ENCODE results near the gene SMG6. TPM values are rescaled to one million over a fixed set of nuclear protein-coding genes. Genes with fewer than 3 reads are reported as not detected.

Gene SMG6
- total and polyA plus RNA-seq, 2 of the 13 experiments (the other 11 are each of a cell fraction or from before 2014, with no cell fraction given), result 4.6 to 14.6 TPM

DNA sequence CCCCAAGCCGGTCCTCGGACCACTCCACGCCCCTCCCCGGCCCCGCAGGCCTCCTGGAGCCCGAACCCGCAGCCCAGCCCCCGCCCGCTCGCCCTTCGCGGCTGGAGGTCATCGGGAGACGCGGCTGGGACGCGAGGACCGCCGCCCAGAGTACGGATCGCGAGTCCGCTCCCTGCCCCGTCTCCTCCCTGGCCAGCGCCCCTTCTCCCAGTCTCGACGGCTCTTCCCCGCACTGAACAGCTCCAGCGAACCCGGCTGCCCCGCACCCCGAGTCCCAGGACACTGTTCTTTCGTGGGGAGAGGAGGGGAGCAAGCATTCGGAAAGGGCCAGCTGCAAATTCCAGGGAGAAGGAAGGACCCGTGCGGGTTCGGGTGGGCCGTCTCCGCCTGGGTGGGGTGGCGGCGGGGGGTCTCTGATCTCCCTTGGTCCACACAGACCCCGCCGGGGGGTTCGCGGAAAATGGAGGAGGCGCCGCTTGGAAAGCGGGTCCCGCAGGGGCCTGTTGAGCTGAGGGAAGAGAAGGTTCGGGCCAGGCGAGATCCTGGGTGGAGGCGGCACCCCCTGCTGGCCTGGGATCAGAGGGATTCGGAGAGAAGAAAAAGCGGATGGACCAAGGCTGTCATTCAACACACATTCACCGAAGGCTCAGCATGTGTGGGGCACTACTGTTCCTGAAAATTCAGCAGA lies 277.8 kb downstream of the SMG6 start:
- in situ Hi-C loops (cut with HindIII; ENCODE audit: extremely low pct_ligation_motif_present, low pct_unique_long_range_greater_than_20kb), result loop anchor here (5.0 to 25.0 kb wide), 2 partner anchors 118 to 313 kb away; partner anchors contain the start of genes TLCD2 and WDR81
- no TSS peak for BruUV-seq (replicated peaks)
- peaks cover 9 to 54% of the 10 kb centered on the region in 2 experiments for H3K27me3 ChIP-seq (ENCODE audit: control insufficient read depth in 1 of 2, insufficient read depth in 2 of 2, low read length in 2 of 2)
- peak; percentile 29; the same call in 1 of the 2 replicates for TF ChIP-seq IKZF5 (CRISPR knock-in tag; IDR thresholded peaks at IDR 0.05)
- TF ChIP-seq ZNF205 (CRISPR knock-in tag; IDR thresholded peaks at IDR 0.05), result 0 out of 2 replicates have a peak, but pooled peaks have one; percentile 30
- TF ChIP-seq, protein P1, sequence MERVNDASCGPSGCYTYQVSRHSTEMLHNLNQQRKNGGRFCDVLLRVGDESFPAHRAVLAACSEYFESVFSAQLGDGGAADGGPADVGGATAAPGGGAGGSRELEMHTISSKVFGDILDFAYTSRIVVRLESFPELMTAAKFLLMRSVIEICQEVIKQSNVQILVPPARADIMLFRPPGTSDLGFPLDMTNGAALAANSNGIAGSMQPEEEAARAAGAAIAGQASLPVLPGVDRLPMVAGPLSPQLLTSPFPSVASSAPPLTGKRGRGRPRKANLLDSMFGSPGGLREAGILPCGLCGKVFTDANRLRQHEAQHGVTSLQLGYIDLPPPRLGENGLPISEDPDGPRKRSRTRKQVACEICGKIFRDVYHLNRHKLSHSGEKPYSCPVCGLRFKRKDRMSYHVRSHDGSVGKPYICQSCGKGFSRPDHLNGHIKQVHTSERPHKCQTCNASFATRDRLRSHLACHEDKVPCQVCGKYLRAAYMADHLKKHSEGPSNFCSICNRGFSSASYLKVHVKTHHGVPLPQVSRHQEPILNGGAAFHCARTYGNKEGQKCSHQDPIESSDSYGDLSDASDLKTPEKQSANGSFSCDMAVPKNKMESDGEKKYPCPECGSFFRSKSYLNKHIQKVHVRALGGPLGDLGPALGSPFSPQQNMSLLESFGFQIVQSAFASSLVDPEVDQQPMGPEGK (CRISPR knock-in tag; IDR thresholded peaks at IDR 0.05), result 0 out of 2 replicates have a peak, but pooled peaks have one; percentile 15
- TF ChIP-seq RAD21 (CRISPR knock-in tag; IDR thresholded peaks at IDR 0.05), result peak; percentile 88
- TF ChIP-seq KDM5B (CRISPR knock-in tag; IDR thresholded peaks at IDR 0.05; ENCODE audit: borderline replicate concordance), result peak; percentile 1; the same call in 1 of the 2 replicates
- TF ChIP-seq, protein P2, sequence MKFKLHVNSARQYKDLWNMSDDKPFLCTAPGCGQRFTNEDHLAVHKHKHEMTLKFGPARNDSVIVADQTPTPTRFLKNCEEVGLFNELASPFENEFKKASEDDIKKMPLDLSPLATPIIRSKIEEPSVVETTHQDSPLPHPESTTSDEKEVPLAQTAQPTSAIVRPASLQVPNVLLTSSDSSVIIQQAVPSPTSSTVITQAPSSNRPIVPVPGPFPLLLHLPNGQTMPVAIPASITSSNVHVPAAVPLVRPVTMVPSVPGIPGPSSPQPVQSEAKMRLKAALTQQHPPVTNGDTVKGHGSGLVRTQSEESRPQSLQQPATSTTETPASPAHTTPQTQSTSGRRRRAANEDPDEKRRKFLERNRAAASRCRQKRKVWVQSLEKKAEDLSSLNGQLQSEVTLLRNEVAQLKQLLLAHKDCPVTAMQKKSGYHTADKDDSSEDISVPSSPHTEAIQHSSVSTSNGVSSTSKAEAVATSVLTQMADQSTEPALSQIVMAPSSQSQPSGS (CRISPR knock-in tag; IDR thresholded peaks at IDR 0.05), result no peak
- TF ChIP-seq, protein P3, sequence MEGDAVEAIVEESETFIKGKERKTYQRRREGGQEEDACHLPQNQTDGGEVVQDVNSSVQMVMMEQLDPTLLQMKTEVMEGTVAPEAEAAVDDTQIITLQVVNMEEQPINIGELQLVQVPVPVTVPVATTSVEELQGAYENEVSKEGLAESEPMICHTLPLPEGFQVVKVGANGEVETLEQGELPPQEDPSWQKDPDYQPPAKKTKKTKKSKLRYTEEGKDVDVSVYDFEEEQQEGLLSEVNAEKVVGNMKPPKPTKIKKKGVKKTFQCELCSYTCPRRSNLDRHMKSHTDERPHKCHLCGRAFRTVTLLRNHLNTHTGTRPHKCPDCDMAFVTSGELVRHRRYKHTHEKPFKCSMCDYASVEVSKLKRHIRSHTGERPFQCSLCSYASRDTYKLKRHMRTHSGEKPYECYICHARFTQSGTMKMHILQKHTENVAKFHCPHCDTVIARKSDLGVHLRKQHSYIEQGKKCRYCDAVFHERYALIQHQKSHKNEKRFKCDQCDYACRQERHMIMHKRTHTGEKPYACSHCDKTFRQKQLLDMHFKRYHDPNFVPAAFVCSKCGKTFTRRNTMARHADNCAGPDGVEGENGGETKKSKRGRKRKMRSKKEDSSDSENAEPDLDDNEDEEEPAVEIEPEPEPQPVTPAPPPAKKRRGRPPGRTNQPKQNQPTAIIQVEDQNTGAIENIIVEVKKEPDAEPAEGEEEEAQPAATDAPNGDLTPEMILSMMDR (CRISPR knock-in tag; IDR thresholded peaks at IDR 0.05), result peak; percentile 89
- TF ChIP-seq MED1 (CRISPR knock-in tag; IDR thresholded peaks at IDR 0.05), result 0 out of 2 replicates have a peak, but pooled peaks have one; percentile 18
- TF ChIP-seq SAP130 (CRISPR knock-in tag; IDR thresholded peaks at IDR 0.05; ENCODE audit: low read depth), result peak; percentile 43
- TF ChIP-seq ZNF556 (CRISPR knock-in tag; IDR thresholded peaks at IDR 0.05; ENCODE audit: borderline replicate concordance), result no peak
- TF ChIP-seq, protein P4, sequence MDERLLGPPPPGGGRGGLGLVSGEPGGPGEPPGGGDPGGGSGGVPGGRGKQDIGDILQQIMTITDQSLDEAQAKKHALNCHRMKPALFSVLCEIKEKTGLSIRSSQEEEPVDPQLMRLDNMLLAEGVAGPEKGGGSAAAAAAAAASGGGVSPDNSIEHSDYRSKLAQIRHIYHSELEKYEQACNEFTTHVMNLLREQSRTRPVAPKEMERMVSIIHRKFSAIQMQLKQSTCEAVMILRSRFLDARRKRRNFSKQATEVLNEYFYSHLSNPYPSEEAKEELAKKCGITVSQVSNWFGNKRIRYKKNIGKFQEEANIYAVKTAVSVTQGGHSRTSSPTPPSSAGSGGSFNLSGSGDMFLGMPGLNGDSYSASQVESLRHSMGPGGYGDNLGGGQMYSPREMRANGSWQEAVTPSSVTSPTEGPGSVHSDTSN (CRISPR knock-in tag; IDR thresholded peaks at IDR 0.05), result 0 out of 2 replicates have a peak, but pooled peaks have one; percentile 30
- 0 out of 2 replicates have a peak, but pooled peaks have one; percentile 30 for TF ChIP-seq TSC22D2 (CRISPR knock-in tag; IDR thresholded peaks at IDR 0.05; ENCODE audit: borderline replicate concordance)
- peak; percentile 58; the same call in 1 of the 2 replicates for TF ChIP-seq ZFY (CRISPR knock-in tag; IDR thresholded peaks at IDR 0.05)

More for the DNA sequence above, 277.8 kb downstream of the SMG6 start:
- FAIRE-seq, result peak; percentile 83
- Histone ChIP-seq H3K36me3 (replicated peaks in 1 of 2; ENCODE audit: control insufficient read depth in 1 of 2, insufficient read depth in 2 of 2, low read length in 2 of 2) (no peaks in the 10 kb centered on the region), H3K9me3 (ENCODE audit: low read length) (no peaks in the 10 kb centered on the region), H3K4me1 (ENCODE audit: insufficient read depth, low read length) (peaks cover 35% of the 10 kb centered on the region), H2AFZ (ENCODE audit: low read length) (no peak overlapping the region), H3K79me2 (ENCODE audit: insufficient read depth, low read length) (peaks cover 2% of the 10 kb centered on the region), H3K27ac (ENCODE audit: extremely low read length, insufficient read depth, low read length) (no peak overlapping the region), H4K20me1 (ENCODE audit: insufficient read depth, low read length) (peaks cover 2% of the 10 kb centered on the region; the same call in 1 of the 2 replicates), H3K9ac (ENCODE audit: insufficient read depth, low read depth, low read length) (no peak overlapping the region), H3K4me3 (replicated peaks in 1 of 3; ENCODE audit: insufficient read depth in 1 of 3, low read depth in 2 of 3, low read length in 3 of 3) (peak overlapping the region; percentile 48 to 67 (median 48); a peak in 4 of 6 replicates), H3K4me2 (ENCODE audit: low read depth, low read length) (peak overlapping the region; percentile 77)
- intact Hi-C loops (cut with micrococcal nuclease; ENCODE audit: unreplicated experiment), result loop anchor here (1.0 to 10.0 kb wide), 3 partner anchors 51 to 141 kb away; no protein-coding TSS in a partner anchor
- peak; percentile 60 for DNase-seq (ENCODE audit: low spot score)
- ATAC-seq, result peak; percentile 50
- POLR2A ChIA-PET, result interaction anchor here (2.5 to 2.8 kb wide), 2 partner anchors 28 to 117 kb away, joined by 18 read pairs; no protein-coding TSS in a partner anchor
- CTCF ChIA-PET (ENCODE audit: low intra/inter-chr PET ratio, low total read pairs), result interaction anchor here (1.7 to 2.5 kb wide), 2 partner anchors 116 to 144 kb away, joined by 6 to 31 read pairs; no protein-coding TSS in a partner anchor
- WGBS (ENCODE audit: low lambda C conversion rate), result 2% methylated on average over 19 of the region's 55 CpGs

Data from HepG2 (cell line).